Activated naive CD4-positive, alpha-beta T cell treated with anti-CD3 and anti-CD28 coated beads for 36 hours (primary cell): ENCODE data around the gene ZNF416. TPM values are rescaled to one million over a fixed set of nuclear protein-coding genes. Genes with fewer than 3 reads are reported as not detected.
A peak's percentile ranks its signal among the peaks of the same experiment; 100 is the strongest.

Experiments
- CTCF ChIA-PET: fragments of 350-600 bp; sonication (Branson Sonifier 250); formaldehyde crosslinking; loops from one replicate; lab custom pipeline; 2021; ENCODE audit warnings: antibody characterized with exemption; lab: Charles Lee
- DNase-seq: peaks from one replicate; pipeline ENCODE4 v3.0.0-alpha.2; 2020
- H3K27ac Mint-ChIP-seq: one replicate; pipeline ENCODE4 v1.8.0; 2021; ENCODE audit warnings: mild to moderate bottlenecking, mixed read lengths
- H3K27me3 Mint-ChIP-seq: one replicate; pipeline ENCODE4 v1.8.0; 2021; ENCODE audit warnings: low read depth, mixed read lengths
- H3K36me3 Mint-ChIP-seq: one replicate; pipeline ENCODE4 v1.8.0; 2021; ENCODE audit warnings: low read depth, mixed read lengths
- H3K4me1 Mint-ChIP-seq: one replicate; pipeline ENCODE4 v1.8.0; 2021; ENCODE audit warnings: low read depth, mixed read lengths
- H3K4me3 Mint-ChIP-seq: one replicate; pipeline ENCODE4 v1.8.0; 2021; ENCODE audit warnings: mild to moderate bottlenecking, moderate library complexity, mixed read lengths
- H3K9me3 Mint-ChIP-seq: one replicate; pipeline ENCODE4 v1.8.0; 2021; ENCODE audit warnings: mixed read lengths
- intact Hi-C: fragments of 100-400 bp; cut with micrococcal nuclease; formaldehyde crosslinking; loops from one replicate; pipeline ENCODE4 v1.15.1; 2023
- total RNA-seq, 2 experiments: library from RNA; stranded (reverse); gene quantifications; one replicate each; pipeline ENCODE4 v1.2.3, GENCODE V29; 2021

ZNF416 gene
- 1 to 10 TPM; 1.5 to 2.0 TPM for total RNA-seq

- H3K36me3 Mint-ChIP-seq, result peaks cover 47% of the 10 kb centered on the region
Observed at GRCh38 chr19:57578487-57579205, at the start of gene ZNF416. Gene ZNF416, minus strand, starts transcription at chr19:57578911. Its CDS starts 207 bp downstream, at chr19:57578704.

GRCh38 chr19:57623091-57623490 lies 44.4 kb upstream of the ZNF416 start:
- H3K27ac Mint-ChIP-seq, result no peak overlapping the region
- intact Hi-C loops, result no loop called here

More at GRCh38 chr19:57578487-57579205, at the start of gene ZNF416:
- Mint-ChIP-seq H3K27me3 (no peaks in the 10 kb centered on the region), H3K27ac (peak within 1 kb of the TSS; percentile 84), H3K4me1 (peaks cover 22% of the 10 kb centered on the region), H3K4me3 (peak within 1 kb of the TSS; percentile 75), H3K9me3 (peaks cover 56% of the 10 kb centered on the region)
- intact Hi-C loops, result loop anchor here (1.0 to 5.0 kb wide), 9 partner anchors 20 to 572 kb away; partner anchors contain the start of genes ZNF134, ZNF211, ZNF329 and ZNF417
- peak; percentile 98 for DNase-seq
- CTCF ChIA-PET, result interaction anchor here (0.6 kb wide), 1 partner anchor 1233 kb away, joined by 3 read pairs; no protein-coding TSS in a partner anchor

DNA sequence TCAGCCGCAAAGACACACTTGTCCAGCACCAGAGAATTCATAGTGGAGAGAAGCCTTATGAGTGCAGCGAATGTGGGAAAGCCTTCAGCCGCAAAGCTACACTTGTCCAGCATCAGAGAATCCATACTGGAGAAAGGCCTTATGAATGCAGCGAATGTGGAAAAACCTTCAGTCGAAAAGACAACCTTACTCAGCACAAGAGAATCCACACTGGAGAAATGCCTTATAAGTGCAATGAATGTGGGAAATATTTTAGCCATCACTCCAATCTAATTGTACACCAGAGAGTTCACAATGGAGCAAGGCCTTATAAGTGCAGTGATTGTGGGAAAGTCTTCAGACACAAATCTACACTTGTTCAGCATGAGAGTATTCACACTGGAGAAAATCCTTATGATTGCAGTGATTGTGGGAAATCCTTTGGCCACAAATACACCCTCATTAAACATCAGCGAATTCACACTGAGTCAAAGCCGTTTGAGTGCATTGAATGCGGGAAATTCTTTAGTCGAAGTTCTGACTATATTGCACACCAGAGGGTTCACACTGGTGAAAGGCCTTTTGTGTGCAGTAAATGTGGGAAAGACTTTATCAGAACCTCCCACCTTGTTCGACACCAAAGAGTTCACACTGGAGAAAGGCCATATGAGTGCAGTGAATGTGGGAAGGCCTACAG lies 42.1 kb upstream of the ZNF416 start:
- intact Hi-C loops, result no loop called here
- Mint-ChIP-seq H3K4me3 (no peak overlapping the region), H3K36me3 (peaks cover 92% of the 10 kb centered on the region), H3K27ac (no peak overlapping the region), H3K27me3 (no peaks in the 10 kb centered on the region), H3K9me3 (peaks cover 89% of the 10 kb centered on the region), H3K4me1 (peaks cover 9% of the 10 kb centered on the region)
- CTCF ChIA-PET, result no interaction called here
- DNase-seq, result no peak

More at GRCh38 chr19:57623091-57623490, 44.4 kb upstream of the ZNF416 start:
- no peak for DNase-seq
- peaks cover 71% of the 10 kb centered on the region for H3K36me3 Mint-ChIP-seq
- H3K27me3 Mint-ChIP-seq, result no peaks in the 10 kb centered on the region
- H3K9me3 Mint-ChIP-seq, result peaks cover 77% of the 10 kb centered on the region
- no peak overlapping the region for H3K4me3 Mint-ChIP-seq
- CTCF ChIA-PET, result no interaction called here
- H3K4me1 Mint-ChIP-seq, result no peaks in the 10 kb centered on the region

DNA sequence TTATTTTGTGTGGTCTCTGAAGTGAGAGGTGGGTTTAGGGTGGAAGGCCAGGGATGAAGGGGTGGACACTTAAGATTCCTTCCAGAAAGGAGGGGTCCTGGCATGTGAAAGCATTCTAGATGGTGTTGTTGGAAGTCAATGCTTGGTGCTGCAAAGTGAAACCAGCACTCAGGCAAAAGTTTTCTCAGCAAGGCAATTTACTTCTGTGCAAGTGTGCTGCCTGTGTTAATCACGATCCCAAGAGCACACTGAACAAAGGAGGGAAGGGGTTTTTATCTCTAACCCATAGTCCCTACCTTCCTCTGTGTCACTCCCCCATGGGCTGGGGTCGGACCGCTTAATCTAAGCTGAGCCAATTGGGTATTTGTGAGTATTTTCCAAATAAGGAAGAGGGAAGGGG lies 36.6 kb upstream of the ZNF416 start:
- Mint-ChIP-seq H3K4me3 (peak overlapping the region; percentile 92), H3K27me3 (no peaks in the 10 kb centered on the region), H3K27ac (no peak overlapping the region), H3K4me1 (peaks cover 24% of the 10 kb centered on the region), H3K36me3 (peaks cover 66% of the 10 kb centered on the region), H3K9me3 (peaks cover 72% of the 10 kb centered on the region)
- CTCF ChIA-PET, result no interaction called here
- intact Hi-C loops, result loop anchor here (2.0 kb wide), 1 partner anchor 37 kb away; the partner anchor contains the start of gene ZNF416
- no peak for DNase-seq

- Mint-ChIP-seq H3K27ac (peak within 1 kb of the TSS; percentile 57), H3K4me3 (peak within 1 kb of the TSS; percentile 92), H3K27me3 (no peaks in the 10 kb centered on the region), H3K9me3 (peaks cover 64% of the 10 kb centered on the region), H3K36me3 (peaks cover 56% of the 10 kb centered on the region), H3K4me1 (peaks cover 24% of the 10 kb centered on the region)
- intact Hi-C loops, result loop anchor here (1.0 to 2.0 kb wide), 2 partner anchors 19 to 35 kb away; partner anchors contain the start of genes ZNF211 and ZNF416
- peak; percentile 92 for DNase-seq
- CTCF ChIA-PET, result no interaction called here
Observed at GRCh38 chr19:57613941-57614743, 35.4 kb upstream of the ZNF416 start, which contains the start of gene ZNF134. Gene ZNF134, plus strand, starts transcription at chr19:57614242. Its CDS starts 5,227 bp downstream, at chr19:57619469.

GRCh38 chr19:57611113-57611512 lies 32.4 kb upstream of the ZNF416 start:
- CTCF ChIA-PET, result interaction anchor here (0.6 kb wide), 1 partner anchor 14 kb away, joined by 3 read pairs; no protein-coding TSS in a partner anchor
- peaks cover 54% of the 10 kb centered on the region for H3K36me3 Mint-ChIP-seq
- intact Hi-C loops, result no loop called here
- peaks cover 61% of the 10 kb centered on the region for H3K9me3 Mint-ChIP-seq
- DNase-seq, result no peak
- H3K4me1 Mint-ChIP-seq, result peaks cover 16% of the 10 kb centered on the region
- no peak overlapping the region for H3K4me3 Mint-ChIP-seq
- H3K27ac Mint-ChIP-seq, result no peak overlapping the region
- no peaks in the 10 kb centered on the region for H3K27me3 Mint-ChIP-seq

- Mint-ChIP-seq H3K9me3 (peaks cover 74% of the 10 kb centered on the region), H3K4me3 (no peak overlapping the region), H3K27ac (no peak overlapping the region), H3K4me1 (no peaks in the 10 kb centered on the region), H3K27me3 (no peaks in the 10 kb centered on the region), H3K36me3 (peaks cover 70% of the 10 kb centered on the region)
- intact Hi-C loops, result no loop called here
- no peak for DNase-seq
- CTCF ChIA-PET, result no interaction called here
Observed at GRCh38 chr19:57606931-57607330, 28.2 kb upstream of the ZNF416 start.

DNA sequence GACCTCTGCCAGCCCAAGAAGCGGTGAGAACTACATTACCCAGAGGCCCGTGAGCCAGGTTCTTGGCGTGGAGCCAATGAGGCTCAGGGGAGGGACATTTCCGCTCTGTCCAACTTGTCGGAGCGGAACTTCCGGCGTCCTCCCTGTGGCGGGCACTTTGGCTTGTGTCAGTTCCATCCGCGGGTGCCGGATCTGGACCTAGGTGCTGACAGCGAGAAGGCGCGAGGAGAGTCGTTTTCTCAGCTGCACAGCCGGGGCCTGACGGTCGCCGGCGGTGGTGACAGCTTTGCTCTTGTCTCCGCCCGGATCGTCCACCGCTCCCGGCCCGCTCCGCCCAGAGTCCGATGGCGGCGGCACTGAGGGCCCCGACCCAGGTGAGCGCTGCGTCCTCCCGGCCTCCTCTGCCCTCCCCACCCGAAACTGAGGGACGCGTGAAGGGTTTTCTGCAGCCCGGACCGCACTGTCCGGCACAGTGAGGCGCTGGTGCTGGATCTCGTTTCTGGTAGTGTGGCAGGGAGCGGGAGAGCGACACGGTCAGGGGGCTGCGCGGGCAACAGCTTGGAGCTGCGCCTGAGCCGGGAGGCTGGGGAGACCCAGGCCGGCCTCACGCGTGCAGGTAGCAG lies 21.2 kb upstream of the ZNF416 start, which contains the start of gene ZNF530:
Gene ZNF530 (plus strand): TSS at position 125 of the 623 bp plus-strand sequence. CDS start 4,461 bp downstream, outside the sequence.
- no peaks in the 10 kb centered on the region for H3K27me3 Mint-ChIP-seq
- H3K4me1 Mint-ChIP-seq, result peaks cover 16% of the 10 kb centered on the region
- H3K36me3 Mint-ChIP-seq, result peaks cover 42% of the 10 kb centered on the region
- H3K9me3 Mint-ChIP-seq, result peaks cover 37% of the 10 kb centered on the region
- CTCF ChIA-PET, result no interaction called here
- intact Hi-C loops, result loop anchor here (1.0 kb wide), 1 partner anchor 21 kb away; no protein-coding TSS in a partner anchor
- H3K4me3 Mint-ChIP-seq, result peak within 1 kb of the TSS; percentile 82
- peak; percentile 95 for DNase-seq
- peak within 1 kb of the TSS; percentile 42 for H3K27ac Mint-ChIP-seq

DNA sequence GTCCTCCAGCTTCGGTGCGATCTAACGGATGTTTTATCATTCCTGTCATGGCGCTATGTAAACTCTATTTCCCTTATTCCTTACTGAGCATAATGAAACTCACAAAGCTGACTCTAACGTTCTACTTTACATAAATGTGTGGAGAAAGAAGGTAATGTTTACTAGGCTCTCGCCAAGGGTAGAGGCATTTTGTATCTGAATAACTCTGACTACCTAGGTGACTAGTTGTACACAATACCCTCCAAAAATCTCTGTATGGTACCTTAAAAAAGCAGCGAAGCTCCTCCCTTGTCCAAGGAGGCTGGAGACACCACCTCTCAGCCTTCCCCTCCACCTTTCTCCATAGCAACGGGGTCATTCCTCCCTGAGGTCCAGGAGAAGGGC lies 20.7 kb upstream of the ZNF416 start:
- Mint-ChIP-seq H3K4me1 (peaks cover 16% of the 10 kb centered on the region), H3K4me3 (peak overlapping the region; percentile 82), H3K27ac (peak overlapping the region; percentile 42), H3K27me3 (no peaks in the 10 kb centered on the region), H3K9me3 (peaks cover 34% of the 10 kb centered on the region), H3K36me3 (peaks cover 37% of the 10 kb centered on the region)
- intact Hi-C loops, result loop anchor here (1.0 kb wide), 1 partner anchor 20 kb away; no protein-coding TSS in a partner anchor
- CTCF ChIA-PET, result no interaction called here
- DNase-seq, result no peak

- H3K9me3 Mint-ChIP-seq, result peaks cover 75% of the 10 kb centered on the region
- H3K27me3 Mint-ChIP-seq, result no peaks in the 10 kb centered on the region
- peaks cover 17% of the 10 kb centered on the region for H3K4me1 Mint-ChIP-seq
- no peak overlapping the region for H3K27ac Mint-ChIP-seq
- CTCF ChIA-PET, result no interaction called here
- DNase-seq, result no peak
- intact Hi-C loops, result no loop called here
- no peak overlapping the region for H3K4me3 Mint-ChIP-seq
- H3K36me3 Mint-ChIP-seq, result peaks cover 79% of the 10 kb centered on the region
Observed at GRCh38 chr19:57587529-57587928, 8.8 kb upstream of the ZNF416 start.
